ENCODE results near the gene ADAMTS20. TPM values are rescaled to one million over a fixed set of nuclear protein-coding genes. Genes with fewer than 3 reads are reported as not detected.

The ADAMTS20 gene
- total and polyA plus RNA-seq, 2 donors (not counting 3 experiments of a cell fraction or from before 2014, with no cell fraction given): not detected

- Histone ChIP-seq H3K9me3 (replicated peaks; ENCODE audit: control insufficient read depth, insufficient read depth, low read length) (no peaks in the 10 kb centered on the region), H3K27ac (ENCODE audit: insufficient read depth, low read depth, low read length) (no peak overlapping the region), H3K27me3 (ENCODE audit: control insufficient read depth in 2 of 2, insufficient read depth in 2 of 2, low read length in 2 of 2) (no peaks in the 10 kb centered on the region), H3K36me3 (ENCODE audit: control insufficient read depth in 2 of 2, extremely low read depth in 1 of 2, insufficient read depth in 2 of 2, low read length in 2 of 2) (no peaks in the 10 kb centered on the region), H4K20me1 (replicated peaks; ENCODE audit: control insufficient read depth, extremely low read depth, insufficient read depth, low read length) (no peaks in the 10 kb centered on the region), H3K4me1 (ENCODE audit: control insufficient read depth, extremely low read depth, insufficient read depth, low read length) (no peaks in the 10 kb centered on the region), H3K79me2 (ENCODE audit: control insufficient read depth, insufficient read depth, low read length) (no peaks in the 10 kb centered on the region), H2AFZ (ENCODE audit: low read depth, low read length) (no peak overlapping the region), H3K4me3 (replicated peaks in 1 of 3; ENCODE audit: insufficient read depth in 1 of 3, low read depth in 1 of 3, low read length in 3 of 3) (no peak overlapping the region), H3K4me2 (ENCODE audit: insufficient read depth, low read length) (no peak overlapping the region), H3K9ac (replicated peaks; ENCODE audit: extremely low read depth, insufficient read depth, low read length) (no peak overlapping the region), H3K9me1 (replicated peaks; ENCODE audit: control insufficient read depth, extremely low read depth, insufficient read depth, low read length) (peaks cover 3% of the 10 kb centered on the region)
- POLR2A ChIA-PET: no interaction called here
- TF ChIP-seq EZH2 (IDR thresholded peaks at IDR 0.05; ENCODE audit: borderline replicate concordance, low read depth, low read length, severe bottlenecking) (no peak), GATA2 (IDR thresholded peaks at IDR 0.05; ENCODE audit: insufficient read depth, insufficient read length, low read depth, low read length) (no peak), MAX (IDR thresholded peaks at IDR 0.05; ENCODE audit: insufficient read depth, insufficient read length) (no peak), FOS (IDR thresholded peaks at IDR 0.05; ENCODE audit: borderline replicate concordance, insufficient read depth, low read length) (no peak), CTCF (IDR thresholded peaks at IDR 0.05; ENCODE audit: extremely low read depth in 1 of 2, insufficient read depth in 1 of 2, low read depth in 1 of 2, low read length in 2 of 2) (no peak), POLR2AphosphoS5 (IDR thresholded peaks at IDR 0.05; ENCODE audit: insufficient read depth, low read depth, low read length) (no peak), MYC (IDR thresholded peaks at IDR 0.05; ENCODE audit: low read depth, low read length) (no peak), JUN (IDR thresholded peaks at IDR 0.05; ENCODE audit: borderline replicate concordance, insufficient read depth, insufficient read length, low read depth) (no peak), POLR2A (IDR thresholded peaks at IDR 0.05; ENCODE audit: low read depth, low read length) (no peak)
- intact Hi-C loops (cut with micrococcal nuclease) (no loop called here), dilution Hi-C loops (cut with MboI; ENCODE audit: extremely low pct_ligation_motif_present, low sequenced_read_pairs) (no loop called here)
- BruUV-seq (replicated peaks): no TSS peak
- DNase-seq (ENCODE audit: low read depth, low spot score) (no peak), FAIRE-seq (no peak)
- CTCF ChIA-PET: no interaction called here
Observed at GRCh38 chr12:43578782-43579181, 26.8 kb upstream of the ADAMTS20 start.
